Stimulated activated CD4-positive, alpha-beta T cell treated with anti-CD3 and anti-CD28 coated beads, Interleukin-4, amount 100 ng/mL, for 48 hours (primary cell): ENCODE results near the gene MDFI.

ENCODE experiments used
- DNase-seq, 2 donors: peaks; one replicate each; pipeline ENCODE4 v3.0.0-alpha.2; 2020; ENCODE audit warnings: low read depth in 2 of 2

MDFI gene

DNA sequence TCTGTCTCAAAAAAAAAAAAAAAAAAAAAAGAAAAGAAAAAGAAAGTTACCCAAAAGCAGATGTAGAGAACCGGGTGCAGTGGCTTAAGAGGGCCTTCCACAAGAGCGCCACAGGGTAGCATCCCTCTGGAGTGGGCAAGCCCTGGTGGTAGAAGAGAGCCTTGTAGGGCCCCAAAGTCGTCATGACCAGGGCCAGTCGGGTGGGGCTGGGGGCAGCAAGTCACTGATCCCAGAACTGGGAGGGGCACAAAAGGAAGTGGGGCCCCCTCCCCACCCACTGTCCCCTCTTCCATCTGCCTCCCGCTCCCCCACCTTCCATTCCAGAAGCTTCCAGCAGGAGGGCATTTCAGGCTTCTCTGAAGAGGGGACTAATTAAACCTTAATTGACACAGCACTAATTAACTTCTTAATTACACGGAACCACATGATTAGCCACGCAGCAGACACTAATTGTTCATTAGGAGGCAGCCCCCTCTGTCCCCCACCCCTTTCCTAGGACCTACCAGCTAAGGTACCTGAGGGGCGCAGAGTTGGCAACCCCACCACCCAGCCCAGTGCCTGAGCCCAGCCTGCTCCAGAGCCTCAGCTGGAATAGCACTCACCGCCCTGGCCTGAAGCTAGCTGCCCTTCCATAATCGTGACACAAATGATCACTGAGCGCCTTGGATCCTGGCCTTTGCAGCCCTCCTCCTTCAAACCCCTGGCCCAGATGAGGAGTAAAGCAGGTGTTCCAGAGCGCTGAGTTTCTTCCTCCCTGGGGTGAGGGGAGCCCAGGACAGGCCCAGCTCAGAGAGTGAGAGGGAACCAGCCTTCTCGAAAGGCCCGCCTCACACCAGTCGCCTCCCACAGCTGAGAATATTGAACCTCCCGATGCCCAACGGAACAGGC, 34.8 kb downstream of the MDFI start:
- DNase-seq = no peak

DNA sequence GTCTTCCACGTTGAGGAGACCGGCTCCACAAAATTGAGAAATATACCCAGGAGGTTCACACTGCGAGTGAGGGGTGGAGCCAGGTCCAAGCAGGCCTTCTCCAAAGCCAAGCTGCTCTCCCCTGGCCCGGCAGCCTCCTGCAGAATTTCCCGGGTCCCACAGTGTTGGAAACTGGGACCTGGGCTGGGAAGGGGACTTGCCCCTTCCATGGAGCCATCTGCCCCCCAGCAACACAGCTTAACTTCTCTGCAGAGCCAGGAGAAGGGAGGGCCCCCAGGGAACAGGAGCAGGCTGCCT, 35.4 kb downstream of the MDFI start:
- no peak for DNase-seq

DNA sequence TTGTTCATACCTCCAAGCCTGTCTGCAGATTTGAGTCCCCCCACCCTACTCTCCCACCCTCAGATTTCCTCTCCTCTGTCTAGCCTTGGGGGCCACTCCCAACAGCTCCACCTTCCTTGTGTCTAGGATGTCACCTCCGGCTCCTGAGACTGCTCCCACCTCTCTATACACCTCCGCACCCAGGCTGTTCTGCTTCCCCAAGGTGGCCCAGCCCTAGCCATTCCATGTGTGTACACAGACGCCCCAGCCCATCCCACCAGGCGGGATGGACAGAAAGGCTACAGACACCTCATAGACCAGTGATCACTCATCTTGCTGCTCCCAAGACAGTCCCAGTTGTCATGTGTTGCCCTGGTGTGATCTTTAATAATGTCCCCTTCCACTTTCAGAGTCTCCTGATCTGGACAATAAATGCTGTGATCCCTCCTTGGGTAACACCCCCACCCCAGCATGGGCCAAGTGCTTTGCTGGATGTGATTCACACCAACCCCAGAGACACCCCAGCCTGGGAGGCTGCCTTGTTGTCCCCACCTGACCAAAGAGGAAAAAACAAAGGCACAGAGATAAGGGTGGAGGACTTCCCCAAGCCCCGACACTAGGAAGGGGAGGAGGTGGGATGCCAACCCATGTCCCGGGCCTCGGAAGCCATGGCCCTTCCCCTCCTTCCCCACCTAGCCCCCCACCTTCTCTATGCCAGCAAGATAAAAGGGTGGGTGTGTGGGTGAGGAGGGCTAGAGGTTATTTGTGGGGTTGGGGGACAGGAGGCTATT, 36.1 kb downstream of the MDFI start:
- DNase-seq = no peak

DNA sequence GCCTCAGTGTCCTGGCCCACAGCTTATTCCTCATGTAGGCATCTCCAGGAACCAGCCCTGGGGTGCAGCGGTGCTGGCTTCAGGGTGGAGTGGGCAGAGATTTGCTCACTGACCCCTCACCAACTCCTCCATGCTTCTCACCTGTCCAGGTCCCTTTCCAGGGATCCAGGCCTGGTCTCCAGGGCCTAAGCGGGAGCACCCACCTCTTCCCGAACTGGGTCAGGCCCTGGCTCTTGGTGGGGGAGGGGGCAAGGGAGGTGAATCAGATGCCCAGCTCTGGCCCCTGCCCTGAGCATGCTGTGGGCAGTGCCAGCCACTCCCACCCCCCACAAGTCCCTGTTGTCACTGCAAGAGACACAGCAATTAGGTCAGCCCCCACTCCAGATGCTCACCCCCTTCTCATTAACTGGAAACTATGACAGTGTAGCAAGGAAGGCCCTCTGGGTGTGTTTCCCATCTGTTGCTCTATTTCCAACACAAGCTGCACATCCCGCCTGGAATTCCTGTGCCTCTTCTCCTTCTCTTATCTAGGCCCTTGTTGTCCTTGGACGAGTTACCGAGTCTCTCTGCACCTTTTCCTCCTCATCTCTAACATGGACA, 37.0 kb downstream of the MDFI start:
- no peak for DNase-seq

DNA sequence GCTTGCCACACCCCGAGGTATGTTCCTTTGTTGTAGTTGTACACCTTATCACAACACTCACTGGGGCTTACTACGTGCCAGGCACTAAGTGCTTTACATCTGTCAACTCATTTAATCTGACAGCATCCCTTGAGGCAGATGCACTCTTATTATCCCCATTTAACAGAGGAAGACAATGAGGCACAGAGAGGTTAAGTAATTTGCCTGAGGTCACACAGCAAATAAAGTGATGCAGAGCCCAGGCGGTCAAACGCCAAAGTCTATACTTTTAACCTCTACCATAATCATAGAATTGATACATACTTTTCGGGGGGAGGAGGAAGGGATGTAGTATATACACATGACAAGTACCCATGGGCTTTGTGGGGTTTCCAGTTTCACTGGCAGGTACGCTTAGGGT, 37.7 kb downstream of the MDFI start:
- DNase-seq = no peak

DNA sequence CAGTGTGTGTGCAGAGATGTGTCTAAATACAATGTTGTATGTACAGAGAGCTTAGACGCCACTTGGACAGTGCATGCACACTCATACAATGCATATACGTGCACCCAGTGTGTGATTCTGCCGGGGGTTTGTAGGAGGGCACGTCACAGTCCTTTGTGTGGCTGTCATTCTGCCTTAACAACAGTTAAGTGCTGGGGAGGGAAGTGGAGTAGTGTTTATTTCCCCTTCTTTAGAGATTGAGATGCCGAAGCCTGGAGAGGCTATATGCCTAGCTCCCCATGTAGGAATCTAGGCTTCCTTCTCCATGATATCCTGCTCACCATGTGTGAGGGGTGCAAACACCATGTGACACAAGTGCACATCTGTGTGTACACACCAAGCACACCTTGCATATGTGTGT, 38.2 kb downstream of the MDFI start:
- DNase-seq = no peak

DNA sequence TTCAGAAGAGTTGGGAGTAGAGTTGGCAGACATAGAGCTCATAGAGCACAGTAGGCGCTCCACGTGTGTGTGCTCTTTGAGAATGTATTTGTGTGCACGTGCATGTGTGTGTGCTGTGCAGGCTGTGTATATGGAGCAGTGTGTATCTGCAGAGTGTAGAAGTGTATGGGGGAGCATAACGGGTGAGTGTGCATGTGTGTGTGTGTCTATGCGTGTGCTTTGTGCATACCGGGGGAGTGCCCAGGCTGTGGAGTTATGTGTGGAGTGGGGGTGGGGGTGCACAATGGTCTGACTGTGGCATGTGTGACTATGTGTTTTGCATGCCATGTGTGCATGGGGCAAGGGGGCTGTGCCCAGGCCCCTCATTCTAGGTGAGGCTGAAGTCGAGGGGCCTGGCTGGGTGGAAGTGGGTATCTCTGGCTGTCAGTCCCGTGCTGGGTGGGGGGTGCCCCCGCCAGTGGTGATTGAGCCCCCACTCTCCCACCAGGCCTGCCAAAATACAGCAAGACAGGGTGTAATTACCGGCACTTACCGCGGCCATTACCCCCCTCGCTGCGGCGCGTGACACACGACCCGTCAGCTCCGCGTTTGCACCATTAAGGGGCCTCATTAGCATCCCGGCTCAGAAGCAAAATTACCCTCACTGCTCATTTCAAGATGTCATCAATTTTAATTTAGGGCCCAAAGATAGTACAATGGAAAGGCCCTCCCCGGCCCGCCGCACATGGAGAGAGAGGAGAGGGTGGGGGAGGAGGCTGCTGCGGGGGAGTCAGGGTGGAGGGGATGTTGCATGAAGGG, 39.1 kb downstream of the MDFI start:
- DNase-seq = no peak

DNA sequence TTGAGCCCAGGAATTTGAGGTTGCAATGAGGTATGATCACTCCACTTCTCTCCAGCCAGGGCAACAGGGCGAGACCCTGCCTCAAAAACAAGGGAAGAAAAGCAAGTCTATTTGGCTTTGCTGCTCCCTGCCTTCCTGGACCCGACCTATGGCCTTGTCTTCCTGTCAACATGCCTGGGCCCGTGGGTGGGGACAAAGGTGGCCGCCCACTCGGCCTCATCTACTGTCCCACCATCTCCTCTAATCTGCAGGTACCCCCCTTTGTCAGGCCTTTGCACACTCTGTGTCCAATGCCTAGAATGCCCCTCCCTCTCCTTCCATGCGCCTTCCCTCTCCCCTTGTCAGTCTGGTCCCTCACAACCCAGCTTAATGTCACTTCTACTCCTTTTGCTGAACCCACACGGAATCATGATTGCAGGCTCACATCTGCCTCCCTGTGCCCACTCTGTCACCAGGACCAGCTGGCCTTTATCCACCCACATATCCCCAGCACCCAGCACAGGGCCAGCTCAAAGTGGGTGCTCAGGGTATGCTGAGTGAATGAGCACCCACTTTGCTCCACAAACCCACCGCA, 40.3 kb downstream of the MDFI start:
- DNase-seq = no peak

DNA sequence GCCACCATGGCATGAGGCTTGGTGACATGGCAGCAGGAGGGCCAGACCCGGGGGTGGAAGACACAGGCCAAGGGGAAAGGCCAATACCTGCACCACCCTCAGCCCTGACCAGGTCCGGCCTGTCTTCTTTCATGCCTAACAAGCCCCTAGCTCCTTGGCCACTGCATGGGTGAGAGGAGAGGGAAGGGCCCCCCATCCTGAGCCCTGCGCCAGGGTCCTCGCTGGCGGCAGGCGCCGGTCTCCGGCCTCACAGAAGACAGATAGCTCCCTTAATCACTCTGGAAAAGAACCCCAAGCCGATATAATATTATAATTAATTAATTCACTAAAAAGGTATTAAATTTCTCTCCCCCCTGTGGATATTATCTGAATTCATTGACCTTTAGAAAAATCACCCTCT, 41.4 kb downstream of the MDFI start:
- no peak for DNase-seq

DNA sequence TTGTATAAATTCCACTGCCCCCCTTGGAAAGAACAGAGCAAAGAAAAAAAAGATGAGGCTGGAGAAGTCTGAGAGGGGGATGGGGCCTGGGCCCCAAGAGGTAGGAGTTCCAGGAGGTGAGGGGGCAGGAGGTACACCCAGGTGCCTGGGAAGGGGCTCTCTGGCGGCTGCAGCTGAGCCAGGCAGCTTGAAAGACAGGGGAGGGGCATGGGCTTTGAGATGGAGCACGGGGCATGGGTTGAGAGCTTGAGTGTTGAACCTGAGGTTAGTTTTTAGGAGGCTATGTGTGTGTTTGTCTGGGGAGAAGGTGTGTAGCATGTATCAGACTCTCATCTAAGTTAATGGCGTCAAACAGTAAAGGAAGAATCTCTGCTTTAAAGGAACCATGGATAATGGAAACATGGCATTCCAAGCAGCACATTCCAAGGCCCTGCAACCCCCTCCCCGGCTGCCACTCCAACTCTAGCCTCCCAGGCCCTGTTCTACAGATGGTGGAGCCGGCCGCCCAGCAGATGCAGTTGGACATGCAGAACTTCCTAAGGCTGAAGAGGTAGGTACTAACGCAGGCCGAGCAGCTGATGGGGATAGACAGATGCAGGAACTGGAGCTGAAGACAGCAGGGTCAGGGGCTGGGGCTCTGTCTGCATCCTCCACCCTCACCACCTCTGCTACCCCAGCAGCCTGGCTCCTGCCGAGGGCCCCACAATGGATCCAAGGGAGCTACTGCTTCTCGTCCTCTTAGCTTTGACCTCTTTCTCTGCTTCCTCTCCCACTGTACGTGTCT, 42.1 kb downstream of the MDFI start:
- no peak for DNase-seq

DNA sequence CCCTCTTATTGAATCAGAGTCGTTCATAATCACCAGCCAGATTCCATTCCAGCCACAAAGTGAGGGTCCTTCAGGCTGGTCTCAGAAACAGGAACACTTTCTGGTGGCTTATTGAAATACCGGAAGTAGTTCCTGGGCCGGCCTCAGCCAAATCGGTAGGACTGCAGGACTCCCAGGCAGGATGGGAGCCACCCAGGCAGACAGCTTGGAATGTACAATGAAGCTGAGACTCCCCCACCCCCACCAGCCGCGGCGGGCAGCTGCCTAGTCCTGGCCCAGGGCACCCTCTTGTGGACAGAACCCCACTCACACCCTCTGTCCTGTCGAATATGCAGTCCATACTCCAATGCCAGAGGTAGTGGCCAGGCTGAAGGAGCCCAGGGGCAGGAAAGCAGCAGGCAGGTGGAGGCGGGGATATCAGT, 43.8 kb downstream of the MDFI start:
- peak; percentile 66 to 71 for DNase-seq

DNA sequence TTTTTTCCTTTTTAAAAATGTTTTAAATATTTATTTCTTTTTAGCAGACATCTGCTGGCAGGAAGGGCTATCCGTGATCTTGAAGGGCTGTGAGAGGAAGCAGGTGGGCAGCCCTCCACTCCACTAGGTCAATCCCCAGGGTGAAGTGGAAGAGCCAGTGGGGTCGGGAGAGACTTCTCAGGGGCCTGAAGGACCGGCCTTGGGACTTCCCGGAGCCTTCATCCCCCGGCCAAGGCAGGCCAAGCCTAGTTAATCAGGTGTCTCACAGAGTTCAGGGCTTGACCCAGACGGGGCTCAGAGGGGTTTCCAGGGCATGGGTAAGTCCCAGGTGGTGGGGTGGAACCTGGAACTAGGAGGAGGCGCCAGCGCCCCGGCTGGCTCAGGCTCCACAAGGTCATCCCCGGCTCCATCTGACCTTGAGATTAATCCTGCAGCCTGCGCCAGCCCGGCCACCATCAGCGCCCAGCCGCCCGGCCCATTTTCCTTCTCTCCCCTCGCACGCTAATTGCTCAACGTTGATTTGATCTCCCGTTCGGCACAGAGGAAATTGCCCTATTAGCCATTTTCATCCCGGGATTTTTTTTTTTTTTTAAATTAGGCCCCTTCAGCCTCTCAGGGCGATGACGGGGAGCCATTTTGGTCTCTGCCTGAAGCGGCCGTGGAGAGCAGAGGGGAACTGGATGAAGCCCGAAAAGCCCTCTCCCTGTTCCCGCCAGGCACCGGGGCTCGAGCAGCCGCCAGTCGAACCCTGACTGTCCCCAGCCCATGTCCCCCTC, 44.4 kb downstream of the MDFI start:
- DNase-seq = no peak

DNA sequence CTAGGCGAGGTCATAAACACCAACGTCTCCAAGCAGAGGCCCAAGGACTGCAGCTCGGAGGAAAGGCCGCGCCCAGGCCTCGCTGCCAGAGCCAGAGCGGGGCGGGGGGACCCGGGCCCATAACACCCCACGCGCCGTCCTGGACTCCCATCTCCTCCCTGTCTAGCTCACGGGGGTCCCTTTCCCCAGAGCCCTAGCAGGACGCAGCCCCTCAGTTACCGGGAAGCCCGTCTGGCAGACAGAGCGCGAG, 44.9 kb downstream of the MDFI start:
- DNase-seq = no peak

DNA sequence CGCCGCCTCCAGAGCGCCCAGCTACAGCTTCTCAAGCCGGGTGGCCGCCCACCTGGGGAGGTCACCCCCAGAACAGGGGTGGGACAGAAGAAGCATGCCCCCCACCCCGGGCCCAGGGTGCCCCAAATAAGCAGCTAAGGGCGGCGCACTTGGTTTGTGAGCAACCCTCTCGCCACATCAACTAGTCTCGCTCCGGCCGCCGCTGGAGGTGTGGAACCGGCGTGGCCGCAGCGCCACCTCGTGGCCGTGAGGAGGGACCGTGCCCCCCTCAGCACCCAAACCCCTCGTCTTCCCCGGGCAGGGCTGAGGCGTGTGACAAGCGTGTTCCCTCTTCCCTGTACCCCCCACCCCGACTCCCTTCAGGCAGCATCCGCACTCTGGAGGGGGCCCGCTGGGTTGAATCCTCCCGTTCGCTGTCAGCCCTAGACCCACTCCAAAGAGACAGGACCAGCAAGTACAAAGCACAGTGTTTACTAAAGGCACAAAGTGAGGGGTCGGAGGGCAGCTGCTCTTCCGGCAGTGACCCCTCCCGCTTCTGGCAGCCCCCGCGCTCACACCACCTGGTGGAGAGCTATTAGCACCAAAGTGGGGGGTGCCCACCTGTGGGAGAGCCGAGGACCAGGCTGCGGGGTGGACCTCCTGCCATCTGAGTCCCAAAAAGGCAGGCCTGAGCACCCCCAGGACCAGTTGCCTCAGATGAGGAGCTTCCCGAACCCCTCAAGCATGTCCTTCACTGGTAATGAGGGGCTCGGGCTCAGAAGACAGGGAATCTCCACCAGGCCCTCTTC, 45.4 kb downstream of the MDFI start:
- DNase-seq = peak; percentile 73 to 78

DNA sequence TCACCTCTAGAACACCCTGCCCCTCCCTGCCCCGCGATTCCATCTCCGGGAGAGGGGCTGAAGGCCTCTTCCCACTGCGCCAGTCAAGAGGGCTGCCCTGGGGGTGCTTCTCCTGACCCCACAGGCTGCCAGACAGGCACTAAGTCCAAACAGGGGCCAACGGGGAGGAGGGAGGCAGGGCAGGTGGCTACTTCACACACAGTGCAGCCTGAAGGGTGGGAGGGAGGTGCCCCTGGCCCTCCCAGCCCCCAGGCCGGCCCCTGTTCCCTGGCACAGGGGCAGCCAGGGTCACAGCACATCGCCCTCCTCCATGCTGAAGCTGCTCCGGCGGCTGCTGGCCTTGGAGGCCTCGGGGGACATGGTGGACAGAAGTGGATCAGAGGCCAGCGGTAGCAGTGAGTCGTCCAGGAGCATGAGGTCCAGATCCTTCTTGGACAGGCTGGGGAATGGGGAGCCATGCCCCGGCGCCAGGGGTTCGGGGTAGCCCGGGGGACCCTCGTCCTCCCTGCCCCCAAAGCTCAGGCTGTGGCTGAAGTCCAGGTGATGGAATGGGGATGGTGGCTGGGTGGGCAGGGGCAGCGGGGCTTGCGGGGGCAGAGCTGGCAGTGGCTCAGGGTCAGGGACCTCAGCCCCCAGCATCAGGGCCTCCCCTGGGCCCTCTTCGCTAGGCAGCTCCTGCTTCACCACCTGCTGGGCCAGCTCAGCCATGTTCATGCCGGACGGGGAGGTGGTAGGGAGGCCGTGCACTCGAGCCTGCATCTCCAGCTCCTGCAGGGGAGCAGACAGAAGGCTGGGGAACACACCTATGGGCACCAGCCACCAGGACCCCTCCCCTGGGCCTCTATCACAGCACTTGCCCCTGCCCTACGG, 46.3 kb downstream of the MDFI start:
- DNase-seq = no peak

DNA sequence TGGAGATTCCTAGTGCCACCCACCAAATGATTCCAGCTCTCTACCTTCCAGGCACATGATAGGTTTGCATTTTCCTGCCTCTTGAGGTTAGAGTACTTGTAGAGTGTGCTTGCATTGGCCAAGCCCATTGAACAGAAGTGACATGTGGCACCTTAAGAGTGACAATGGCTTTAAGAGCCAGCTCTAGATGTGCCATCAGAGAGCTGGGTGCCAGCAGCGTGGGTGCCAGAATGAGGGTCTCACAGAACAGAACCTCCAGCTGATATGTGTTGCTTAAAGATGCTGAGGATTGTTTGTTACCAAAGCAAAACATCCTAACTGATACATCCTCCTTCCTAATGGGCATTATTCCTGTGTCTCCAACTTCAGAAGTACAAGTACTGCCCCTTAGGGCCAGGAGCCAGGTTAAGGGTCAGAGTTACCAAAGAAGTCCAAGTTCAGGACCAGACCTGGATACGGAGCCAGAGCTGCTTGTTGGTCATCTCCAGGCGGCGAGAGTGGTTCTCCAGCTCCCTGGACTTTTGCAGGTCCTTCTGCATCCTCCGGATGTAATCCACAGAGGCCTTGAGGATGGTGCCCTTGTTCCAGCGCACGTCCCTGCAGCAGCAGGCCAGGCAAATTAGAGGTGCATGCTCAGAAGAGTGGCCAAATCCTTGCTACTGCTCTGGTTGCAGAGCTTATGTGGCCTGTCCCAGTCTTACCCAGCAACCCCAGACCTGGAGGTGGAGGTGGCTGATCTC, 47.5 kb downstream of the MDFI start:
- no peak for DNase-seq

DNA sequence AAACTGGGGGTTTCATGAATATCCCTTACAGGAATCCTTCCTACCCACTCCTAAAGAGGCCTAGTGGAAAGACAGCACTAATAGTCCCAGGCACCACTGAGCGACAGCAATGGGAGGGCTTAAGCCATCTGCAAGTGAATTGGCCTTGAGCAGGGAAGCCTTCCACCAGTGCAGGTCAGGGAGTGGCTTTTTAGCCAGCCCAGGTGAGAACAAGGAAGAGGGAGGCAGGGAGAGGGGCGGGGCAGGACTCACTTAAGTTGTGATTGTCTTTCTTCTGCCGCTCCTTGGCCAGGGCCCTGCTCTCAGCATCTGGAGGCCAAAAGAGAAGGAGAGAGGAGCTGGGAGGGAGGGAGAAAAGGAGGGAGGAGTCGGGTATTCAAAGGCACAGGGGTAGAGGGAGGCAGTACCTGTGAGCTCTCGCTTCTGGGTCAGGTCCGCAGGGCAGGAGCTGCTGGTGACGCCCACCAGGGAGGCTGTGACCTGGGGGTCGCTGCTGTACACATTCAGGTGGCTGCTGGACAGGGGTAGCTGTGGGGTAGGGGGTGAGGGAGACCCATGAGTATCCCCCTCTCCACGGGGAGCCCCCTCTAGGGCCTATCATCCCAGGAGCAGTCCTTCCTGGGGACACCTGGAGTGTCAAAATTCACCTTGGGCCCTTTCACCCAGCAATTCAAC, 49.4 kb downstream of the MDFI start:
- DNase-seq = no peak
